SU-DHL-6 (cell line): ENCODE results near the gene F8.
"Not testable (repeated sequence)": the region's sequence is repeated elsewhere in the genome, so short reads cannot be mapped to it uniquely, and the experiment has no call there.

Experiments
- EZH2phosphoT487 ChIP-seq: fragments of 200-600 bp; sonication (generic), shearing (Covaris generic); conservative IDR thresholded peaks from 2 replicates; pipeline ENCODE4 v1.6.1; 2018; ENCODE audit warnings: mild to moderate bottlenecking, antibody characterized with exemption, low read length, moderate library complexity, mixed read lengths
- TF ChIP-seq, protein P1 (sequence below): fragments of 200-600 bp; sonication (generic); IDR thresholded peaks from one replicate; pipeline ENCODE4 v1.5.1; 2017; ENCODE audit warnings: antibody characterized with exemption, mild to moderate bottlenecking, low read length, moderate library complexity; ENCODE audit not compliant: insufficient read depth, poor library complexity, severe bottlenecking

DNA sequence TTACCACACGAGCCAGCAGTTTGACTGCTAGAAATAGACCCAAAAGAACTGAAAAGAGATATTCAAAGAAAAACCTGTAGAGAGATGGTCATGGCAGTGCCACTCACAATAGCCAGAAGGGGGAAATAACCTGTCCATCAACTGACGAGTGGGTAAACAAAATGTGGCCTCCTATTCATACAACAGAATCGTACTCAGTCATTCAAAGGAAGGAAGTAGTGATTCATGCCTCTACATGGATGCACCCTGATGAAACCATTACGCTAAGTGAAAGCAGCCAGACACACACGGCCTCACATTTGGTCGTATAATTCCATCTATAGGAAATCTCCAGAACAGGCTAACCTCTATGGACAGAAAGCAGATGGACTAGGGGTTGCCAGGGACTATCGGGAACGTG, 138.5 kb downstream of the F8 start:
- not testable (repeated sequence) for TF ChIP-seq EZH2phosphoT487
- TF ChIP-seq, protein P1, sequence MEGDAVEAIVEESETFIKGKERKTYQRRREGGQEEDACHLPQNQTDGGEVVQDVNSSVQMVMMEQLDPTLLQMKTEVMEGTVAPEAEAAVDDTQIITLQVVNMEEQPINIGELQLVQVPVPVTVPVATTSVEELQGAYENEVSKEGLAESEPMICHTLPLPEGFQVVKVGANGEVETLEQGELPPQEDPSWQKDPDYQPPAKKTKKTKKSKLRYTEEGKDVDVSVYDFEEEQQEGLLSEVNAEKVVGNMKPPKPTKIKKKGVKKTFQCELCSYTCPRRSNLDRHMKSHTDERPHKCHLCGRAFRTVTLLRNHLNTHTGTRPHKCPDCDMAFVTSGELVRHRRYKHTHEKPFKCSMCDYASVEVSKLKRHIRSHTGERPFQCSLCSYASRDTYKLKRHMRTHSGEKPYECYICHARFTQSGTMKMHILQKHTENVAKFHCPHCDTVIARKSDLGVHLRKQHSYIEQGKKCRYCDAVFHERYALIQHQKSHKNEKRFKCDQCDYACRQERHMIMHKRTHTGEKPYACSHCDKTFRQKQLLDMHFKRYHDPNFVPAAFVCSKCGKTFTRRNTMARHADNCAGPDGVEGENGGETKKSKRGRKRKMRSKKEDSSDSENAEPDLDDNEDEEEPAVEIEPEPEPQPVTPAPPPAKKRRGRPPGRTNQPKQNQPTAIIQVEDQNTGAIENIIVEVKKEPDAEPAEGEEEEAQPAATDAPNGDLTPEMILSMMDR, result not testable (repeated sequence)
